K562 treated with DMSO at 1 percent for 24 hours (cell line): ENCODE measurements around the gene LRRTM3. TPM values are rescaled to one million over a fixed set of nuclear protein-coding genes. Genes with fewer than 3 reads are reported as not detected.

ENCODE experiments used
- total RNA-seq: library from RNA; unstranded; fragments of 300-600 nt; gene quantifications from 2 replicates; pipeline ENCODE4 v1.2.3, GENCODE V29; 2022; ENCODE audit warnings: low read depth; ENCODE audit not compliant: insufficient read depth

LRRTM3 gene
- total RNA-seq, result not detected in 2 replicates

DNA sequence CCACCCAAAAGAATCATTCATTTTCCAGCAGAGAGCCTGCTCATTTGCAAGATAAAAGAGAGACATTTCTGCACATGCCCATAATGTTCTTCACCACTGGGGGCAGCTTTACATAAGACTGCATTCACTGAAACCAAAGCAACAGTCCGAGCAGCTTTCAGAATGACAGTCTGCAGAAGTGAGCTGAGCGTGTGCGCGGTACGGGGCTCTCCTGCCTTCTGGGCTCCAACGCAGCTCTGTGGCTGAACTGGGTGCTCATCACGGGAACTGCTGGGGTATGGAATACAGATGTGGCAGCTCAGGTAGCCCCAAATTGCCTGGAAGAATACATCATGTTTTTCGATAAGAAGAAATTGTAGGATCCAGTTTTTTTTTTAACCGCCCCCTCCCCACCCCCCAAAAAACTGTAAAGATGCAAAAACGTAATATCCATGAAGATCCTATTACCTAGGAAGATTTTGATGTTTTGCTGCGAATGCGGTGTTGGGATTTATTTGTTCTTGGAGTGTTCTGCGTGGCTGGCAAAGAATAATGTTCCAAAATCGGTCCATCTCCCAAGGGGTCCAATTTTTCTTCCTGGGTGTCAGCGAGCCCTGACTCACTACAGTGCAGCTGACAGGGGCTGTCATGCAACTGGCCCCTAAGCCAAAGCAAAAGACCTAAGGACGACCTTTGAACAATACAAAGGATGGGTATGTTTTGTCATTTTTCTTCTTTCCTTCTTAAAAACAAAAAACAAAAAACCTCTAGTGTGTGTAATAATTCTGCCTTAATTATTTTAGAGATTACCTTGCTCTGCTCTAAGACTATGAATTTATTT lies at the start of gene LRRTM3:
LRRTM3 (plus strand) TSS at position 141 of the 820 bp plus-strand sequence.

